CD1c-positive myeloid dendritic cell (primary cell): ENCODE measurements around the gene C1orf198.

ENCODE experiments used
- DNase-seq: peaks from one replicate; pipeline ENCODE4 v3.0.0-alpha.2; 2016; ENCODE audit errors: extremely low spot score

The C1orf198 gene

DNA sequence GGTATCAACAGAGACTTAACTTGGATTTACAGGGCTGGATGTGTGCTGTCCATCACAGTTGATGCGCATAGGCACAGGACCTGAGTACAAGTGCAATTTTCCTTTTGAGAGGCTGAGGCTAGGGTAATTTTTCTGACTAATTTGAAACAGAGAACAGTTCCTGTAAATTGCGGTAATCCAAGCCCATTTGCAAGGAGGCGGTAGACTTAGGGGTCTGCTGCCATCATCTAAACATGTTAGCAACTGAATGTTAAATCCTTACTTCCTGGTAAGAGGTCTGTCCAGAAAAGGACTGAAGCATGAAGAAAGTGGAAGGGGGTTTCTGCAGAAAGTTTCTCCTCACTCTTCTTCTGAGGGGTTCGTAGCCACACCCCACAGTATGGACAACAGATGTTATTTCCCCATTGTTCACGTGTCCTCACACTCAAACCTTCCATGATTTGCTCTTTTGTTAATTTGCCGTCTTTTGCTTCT, 23.7 kb upstream of the C1orf198 start:
- DNase-seq = no peak

DNA sequence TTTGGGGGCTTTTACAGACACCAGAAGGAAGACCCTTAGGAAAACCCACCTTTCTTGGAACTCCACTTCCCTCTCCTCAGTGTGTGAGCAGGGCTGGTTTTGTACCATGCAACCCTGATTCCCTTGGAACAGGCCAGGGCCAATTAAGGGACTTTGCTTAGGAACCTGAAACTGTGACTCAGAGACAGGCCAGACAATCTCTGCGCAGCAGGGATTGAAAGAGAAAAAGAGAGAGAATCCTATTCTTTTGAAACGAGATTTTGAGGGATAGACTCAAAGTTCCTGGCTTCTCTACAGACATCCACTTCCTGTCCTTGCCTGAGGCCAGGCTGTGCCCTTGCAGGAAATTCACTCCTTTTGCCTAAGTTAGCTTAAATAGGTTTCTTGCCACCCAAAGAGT, 23.1 kb upstream of the C1orf198 start:
- DNase-seq = no peak

GRCh38 chr1:230884646-230885045, 16.3 kb upstream of the C1orf198 start:
- DNase-seq = no peak

DNA sequence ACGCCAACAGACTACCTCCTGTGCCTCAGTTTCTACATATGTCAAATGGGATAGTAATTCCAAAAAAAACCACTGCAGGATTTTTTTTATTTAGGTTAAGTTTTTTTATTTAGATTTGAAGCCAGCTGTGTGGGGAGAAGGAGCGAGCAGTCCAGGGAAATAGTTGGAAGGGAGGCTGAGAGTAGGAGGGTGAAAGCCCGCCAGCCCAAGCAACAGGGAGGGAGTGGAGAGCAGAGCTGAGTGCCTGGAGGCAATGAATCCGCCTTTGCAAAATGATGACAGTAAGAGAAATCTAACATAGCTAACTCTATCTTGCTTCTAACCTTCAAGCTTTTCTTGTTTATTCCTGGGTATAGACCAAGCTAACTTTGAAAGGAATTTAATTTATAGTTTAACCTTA, 15.6 kb upstream of the C1orf198 start:
- no peak for DNase-seq

- no peak for DNase-seq
Observed at GRCh38 chr1:230879778-230880177, 11.5 kb upstream of the C1orf198 start.

DNA sequence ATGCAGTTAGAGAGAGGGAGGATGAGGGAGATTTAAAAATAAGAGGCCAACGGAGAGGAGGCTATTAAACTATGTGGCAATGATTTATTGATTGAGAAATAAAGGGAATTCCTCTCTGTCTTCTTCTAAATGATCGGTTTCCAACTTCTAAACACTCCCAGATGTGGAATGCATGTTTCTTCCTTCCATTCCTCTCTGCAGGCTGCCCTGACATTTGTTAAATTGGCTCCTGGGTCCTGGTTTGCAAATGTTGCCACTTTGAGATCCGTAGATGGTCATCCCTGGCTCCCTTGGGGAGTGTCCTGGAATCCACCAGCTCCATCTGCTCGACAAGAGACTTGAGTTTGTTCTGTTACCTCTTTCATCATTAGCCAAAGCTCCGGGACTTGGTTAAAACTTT, 10.3 kb upstream of the C1orf198 start:
- no peak for DNase-seq

DNA sequence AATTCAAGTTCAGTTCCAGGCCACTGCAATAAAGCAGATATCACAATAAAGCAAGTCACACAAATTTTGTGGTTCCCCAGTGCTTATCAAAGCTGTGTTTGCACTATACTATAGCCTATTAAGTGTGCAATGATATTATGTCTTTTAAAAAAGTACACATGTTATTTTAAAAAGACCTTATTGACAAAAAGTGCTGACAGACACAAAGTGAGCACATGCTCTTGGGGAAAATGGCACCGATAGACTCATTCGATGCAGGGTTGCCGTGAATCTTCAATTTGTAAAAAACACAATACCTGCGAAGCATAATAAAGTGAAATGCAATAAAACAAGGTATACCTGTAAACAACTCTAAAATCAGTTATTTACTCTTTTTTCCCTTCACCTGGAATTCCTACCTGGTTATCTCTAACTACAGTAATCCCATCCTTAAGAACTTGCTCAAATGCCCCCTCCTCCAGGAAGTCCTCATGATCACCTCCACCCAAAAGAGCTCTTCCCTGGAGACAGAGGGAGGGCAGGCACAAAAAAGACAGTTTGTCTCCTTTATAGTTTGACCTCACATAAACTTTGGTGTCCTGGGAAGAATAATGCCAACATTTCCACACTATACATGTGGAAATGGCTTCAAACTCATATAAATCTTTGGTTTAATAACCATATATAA, 9.7 kb upstream of the C1orf198 start:
- no peak for DNase-seq

GRCh38 chr1:230877146-230877923, 9.0 kb upstream of the C1orf198 start:
- DNase-seq = no peak

DNA sequence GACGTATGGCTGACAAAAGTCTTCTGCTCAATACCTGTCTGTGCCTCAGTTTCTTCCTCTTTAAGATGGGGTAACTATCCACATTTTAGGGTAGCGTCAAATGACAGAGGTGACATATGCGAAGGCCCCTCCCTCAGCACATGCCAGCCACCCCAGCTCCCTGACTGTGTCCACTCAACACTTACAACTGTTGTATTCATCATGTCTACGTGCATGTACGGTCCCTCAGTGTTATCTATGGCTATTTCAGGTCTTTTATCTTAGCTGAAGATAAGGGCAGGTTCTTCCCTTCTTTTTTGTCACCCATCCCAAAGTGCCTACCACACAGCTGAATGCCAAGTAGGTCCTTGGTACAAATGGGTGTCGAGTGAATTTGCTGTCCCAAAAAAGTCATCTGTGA, 8.3 kb upstream of the C1orf198 start:
- no peak for DNase-seq

GRCh38 chr1:230875370-230875769, 7.0 kb upstream of the C1orf198 start:
- DNase-seq = no peak

DNA sequence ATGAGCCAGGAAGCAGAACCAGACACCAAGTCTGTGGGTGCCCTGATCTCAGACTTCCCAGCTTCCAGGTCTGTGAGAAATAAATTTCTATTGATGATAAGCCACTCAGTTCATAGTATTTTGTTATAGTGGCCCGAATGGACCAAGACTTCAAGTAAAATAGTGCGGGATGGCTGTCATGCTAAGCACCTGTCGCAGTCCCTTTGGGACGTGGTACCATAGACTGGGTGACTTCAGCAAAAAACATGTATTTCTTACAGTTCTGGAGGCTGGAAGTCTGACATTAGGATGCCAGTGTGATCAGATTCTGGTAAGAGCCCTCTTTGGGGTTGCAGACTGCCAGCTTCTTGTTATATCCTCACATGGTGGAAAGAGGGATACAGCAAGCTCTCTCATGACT, 2.6 kb upstream of the C1orf198 start:
- DNase-seq = no peak

- no peak for DNase-seq
Observed at GRCh38 chr1:230869500-230869899, 1.2 kb upstream of the C1orf198 start.

DNA sequence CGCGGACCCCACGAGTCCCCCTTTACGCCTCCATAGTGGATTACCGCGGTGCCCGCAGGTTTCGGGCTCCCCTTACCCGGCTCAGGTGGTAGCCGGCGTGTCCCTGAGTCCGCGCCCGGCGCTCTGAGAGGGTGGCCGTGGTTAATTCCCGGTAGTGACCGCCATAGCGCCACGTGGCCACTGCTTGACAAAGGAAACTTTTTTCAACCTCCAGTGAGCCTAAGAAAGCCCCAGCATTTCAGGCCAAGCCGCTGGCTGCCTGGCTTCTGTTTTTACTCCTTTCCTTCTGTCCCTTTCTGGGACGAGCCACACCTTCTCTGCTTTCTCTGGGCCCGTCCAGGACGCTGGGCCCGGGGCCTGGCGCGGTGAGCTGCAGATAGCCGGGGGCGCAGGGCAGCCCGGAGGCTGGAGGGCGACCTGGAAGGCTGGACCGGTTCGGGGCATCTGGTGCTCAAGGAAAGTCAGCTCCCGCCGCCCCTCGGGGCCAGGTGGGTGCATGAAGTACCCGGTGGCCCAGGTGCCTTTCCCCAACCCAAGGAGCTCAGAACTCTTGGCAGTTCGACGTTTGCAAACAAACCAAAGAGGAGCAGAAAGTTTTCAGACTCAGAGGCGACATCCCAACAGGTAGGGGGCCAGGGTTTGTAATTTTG, 540 bp upstream of the C1orf198 start:
- DNase-seq = peak; percentile 43

- DNase-seq = no peak
Observed at GRCh38 chr1:230867101-230867902, 1.0 kb downstream of the C1orf198 start.

DNA sequence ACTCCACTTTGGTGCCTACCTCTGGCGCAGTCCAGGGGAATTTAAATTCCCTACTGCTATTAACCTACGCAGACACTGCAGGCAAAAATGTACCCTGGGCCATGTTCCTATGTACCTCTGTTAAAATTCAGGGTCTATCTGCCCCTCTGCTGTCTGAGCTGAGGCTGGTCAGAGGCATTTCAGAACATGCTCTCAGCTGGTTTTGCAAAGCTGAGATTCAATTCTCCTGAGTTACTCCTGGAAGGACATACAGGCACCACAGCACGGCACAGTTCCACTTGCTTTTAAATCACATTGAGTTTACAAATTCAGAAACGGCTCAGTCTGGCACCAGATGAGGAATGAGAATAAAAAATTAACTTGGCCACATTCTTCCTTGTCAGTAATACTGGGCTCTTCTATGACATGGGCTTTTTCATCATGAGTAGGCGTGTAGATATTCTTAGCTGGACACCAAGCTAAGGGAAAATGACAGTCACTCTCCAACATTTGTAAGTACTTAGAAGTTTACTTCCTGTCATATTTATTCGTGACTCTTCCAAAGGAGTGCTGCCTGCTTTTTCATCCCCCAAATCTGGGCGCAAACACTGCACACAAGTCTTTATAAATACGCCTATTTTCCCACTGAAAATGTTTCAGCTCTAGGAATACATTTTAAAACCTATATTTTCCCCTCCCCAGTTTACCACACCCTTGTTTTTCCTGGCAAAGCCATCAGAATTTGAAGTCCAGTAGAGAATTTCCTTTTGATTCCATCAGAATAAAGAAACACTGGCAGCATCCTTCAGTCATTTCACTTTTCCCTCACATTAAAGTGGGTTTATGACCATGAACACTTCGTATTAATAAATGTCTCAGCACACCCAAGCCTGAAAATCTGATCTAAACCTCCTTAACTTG, 1.9 kb downstream of the C1orf198 start:
- no peak for DNase-seq

DNA sequence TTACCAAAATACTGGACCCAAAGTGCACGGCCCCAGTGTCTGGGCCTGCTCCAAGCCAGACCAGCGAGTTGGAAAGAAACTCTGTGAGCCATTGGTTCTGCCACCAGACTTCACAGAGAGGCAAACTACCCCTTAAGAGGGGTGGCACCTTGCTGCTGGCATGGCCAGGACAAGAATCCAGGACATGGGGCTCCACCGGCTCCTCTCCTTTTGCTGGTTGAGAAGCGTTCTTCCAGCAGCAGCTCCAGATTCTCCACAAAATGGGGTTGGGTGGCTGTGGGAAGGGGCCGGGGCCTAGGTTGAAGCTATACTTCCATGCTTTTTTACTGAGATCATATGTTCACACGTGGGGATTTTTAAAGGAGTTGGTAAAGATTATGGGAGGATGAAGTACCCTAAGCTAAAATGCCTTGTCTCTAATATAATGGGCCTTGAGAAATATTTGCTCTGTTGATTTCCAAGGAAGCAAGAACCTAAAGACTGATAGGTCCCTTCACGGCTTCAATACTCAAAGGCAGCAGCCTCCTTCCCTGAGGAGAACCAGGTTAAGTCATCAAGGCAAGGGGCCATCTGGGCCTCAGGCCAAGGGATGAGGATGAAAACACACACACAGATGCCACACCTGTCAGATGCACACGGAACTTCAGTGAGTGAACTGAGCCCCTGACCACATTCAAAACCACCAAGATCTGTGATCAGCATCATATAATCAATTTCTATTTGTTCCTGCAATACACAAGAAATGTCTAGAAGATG, 3.1 kb downstream of the C1orf198 start:
- DNase-seq = no peak

- no peak for DNase-seq
Observed at GRCh38 chr1:230864441-230864840, 3.9 kb downstream of the C1orf198 start.

- peak; percentile 22 for DNase-seq
Observed at GRCh38 chr1:230863449-230863848, 4.9 kb downstream of the C1orf198 start.

DNA sequence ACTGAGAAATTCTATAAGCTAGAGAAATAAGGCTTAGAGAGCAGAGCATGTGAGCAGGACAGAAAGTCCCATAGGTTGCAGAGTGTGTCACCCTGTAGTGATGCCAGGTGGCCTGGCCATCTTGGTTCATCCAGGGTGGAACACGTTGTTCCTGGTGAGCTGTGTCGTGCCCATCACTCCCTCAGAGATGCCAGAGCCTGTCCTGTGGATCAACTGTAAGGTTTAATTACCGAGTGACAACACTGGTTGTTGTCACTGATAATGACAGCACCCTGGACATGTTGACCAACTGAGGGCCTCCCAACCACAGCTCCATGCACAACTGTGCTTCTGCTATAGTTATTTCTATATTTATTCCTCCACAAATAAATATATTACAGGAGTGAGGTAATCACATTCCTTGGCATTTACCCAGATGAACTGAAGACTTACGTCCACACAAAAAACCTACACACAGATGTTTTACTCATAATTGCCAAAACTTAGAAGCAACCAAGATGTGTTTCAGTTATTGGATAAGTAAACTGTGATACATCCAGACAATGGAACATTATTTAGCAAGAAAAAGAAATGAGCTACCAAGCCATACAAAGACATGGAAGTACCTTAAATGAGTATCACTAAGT, 6.2 kb downstream of the C1orf198 start:
- DNase-seq = no peak

- DNase-seq = no peak
Observed at GRCh38 chr1:230861489-230861888, 6.8 kb downstream of the C1orf198 start.
